ENCODE results near the gene UBE2O. TPM values are rescaled to one million over a fixed set of nuclear protein-coding genes. Genes with fewer than 3 reads are reported as not detected.

The UBE2O gene
- total and polyA plus RNA-seq, 11 donors = 16.0 to 36.1 (median 30.7) TPM

DNA sequence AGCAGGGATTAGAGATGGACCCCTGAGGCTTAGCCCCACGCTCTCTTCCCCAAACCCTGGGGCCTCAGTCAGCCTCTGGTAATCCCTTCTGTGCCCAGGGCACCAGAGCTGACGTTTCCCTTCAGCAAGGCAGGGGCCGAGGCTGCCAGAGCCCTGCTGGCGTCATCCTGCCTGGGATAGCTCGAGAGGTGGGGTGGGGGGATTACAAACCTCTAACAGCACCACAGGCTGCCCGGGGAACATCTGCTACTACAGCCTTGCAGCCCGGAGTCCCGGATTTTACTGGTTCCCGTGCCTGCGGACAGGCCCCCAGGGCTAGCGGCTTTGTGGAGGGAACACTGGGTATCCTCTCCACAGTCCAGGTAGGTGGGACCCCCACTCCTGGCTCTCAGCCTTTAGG, 14.4 kb upstream of the UBE2O start, which contains the start of gene AANAT:
AANAT (plus strand) TSS at position 238 of the 400 bp plus-strand sequence. CDS start 1,144 bp downstream, outside the sequence.
- H3K4me1 ChIP-seq = peaks cover 0 to 12% (median 2%) of the 10 kb centered on the region in 12 donors
- H3K27ac ChIP-seq = no peak within 1 kb of the TSS
- no peak within 1 kb of the TSS for H3K4me3 ChIP-seq
- peak in 1 of 5 donors; percentile 50 for DNase-seq
- 70 to 87% (median 81%) methylated on average over 9 to 11 of the region's 11 CpGs for WGBS, 4 donors
- ATAC-seq = no peak
- intact Hi-C loops (cut with DNase I) = loop anchor here in 3 of 10 donors (2.0 to 5.0 kb wide), 3 partner anchors 37 to 80 kb away; no protein-coding TSS in a partner anchor
- no peaks in the 10 kb centered on the region for H3K27me3 ChIP-seq
- peaks cover 0 to 28% (median 0%) of the 10 kb centered on the region in 9 donors for H3K36me3 ChIP-seq
- TF ChIP-seq POLR2A (IDR thresholded peaks at IDR 0.05) = no peak
- no peak for TF ChIP-seq CTCF (IDR thresholded peaks at IDR 0.05)
- H3K9me3 ChIP-seq = no peaks in the 10 kb centered on the region

DNA sequence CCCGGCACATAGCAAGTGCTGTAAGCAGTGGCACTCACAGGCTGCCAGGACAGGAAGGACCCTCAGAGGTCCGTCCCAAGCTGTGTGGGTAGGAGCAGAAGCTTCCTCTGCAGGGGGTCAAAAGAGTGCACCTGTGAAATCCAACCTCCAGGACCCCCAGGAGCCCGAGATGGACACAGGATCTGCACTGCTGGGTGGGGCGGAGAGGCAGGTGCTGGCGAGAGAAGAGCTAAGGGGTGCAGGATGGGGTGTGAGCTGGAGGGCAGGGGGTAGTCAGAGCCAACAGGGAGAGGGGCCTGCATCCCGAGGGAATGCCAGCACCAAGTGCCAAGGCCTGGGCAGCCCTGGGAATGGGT, 13.8 kb upstream of the UBE2O start:
- DNase-seq (peak in 1 of 5 donors; percentile 42), ATAC-seq (no peak)
- H3K27ac ChIP-seq = no peak overlapping the region
- peaks cover 0 to 22% (median 0%) of the 10 kb centered on the region in 9 donors for H3K36me3 ChIP-seq
- TF ChIP-seq CTCF (IDR thresholded peaks at IDR 0.05) (no peak), POLR2A (IDR thresholded peaks at IDR 0.05) (no peak)
- H3K4me1 ChIP-seq = peaks cover 0 to 12% (median 2%) of the 10 kb centered on the region in 12 donors
- H3K4me3 ChIP-seq = no peak overlapping the region
- no peaks in the 10 kb centered on the region for H3K27me3 ChIP-seq
- no peaks in the 10 kb centered on the region for H3K9me3 ChIP-seq
- intact Hi-C loops (cut with DNase I) = loop anchor here (1.0 to 5.0 kb wide), 4 partner anchors 38 to 81 kb away; no protein-coding TSS in a partner anchor
- 87 to 91% (median 89%) methylated on average over 5 to 6 of the region's 6 CpGs for WGBS, 4 donors

DNA sequence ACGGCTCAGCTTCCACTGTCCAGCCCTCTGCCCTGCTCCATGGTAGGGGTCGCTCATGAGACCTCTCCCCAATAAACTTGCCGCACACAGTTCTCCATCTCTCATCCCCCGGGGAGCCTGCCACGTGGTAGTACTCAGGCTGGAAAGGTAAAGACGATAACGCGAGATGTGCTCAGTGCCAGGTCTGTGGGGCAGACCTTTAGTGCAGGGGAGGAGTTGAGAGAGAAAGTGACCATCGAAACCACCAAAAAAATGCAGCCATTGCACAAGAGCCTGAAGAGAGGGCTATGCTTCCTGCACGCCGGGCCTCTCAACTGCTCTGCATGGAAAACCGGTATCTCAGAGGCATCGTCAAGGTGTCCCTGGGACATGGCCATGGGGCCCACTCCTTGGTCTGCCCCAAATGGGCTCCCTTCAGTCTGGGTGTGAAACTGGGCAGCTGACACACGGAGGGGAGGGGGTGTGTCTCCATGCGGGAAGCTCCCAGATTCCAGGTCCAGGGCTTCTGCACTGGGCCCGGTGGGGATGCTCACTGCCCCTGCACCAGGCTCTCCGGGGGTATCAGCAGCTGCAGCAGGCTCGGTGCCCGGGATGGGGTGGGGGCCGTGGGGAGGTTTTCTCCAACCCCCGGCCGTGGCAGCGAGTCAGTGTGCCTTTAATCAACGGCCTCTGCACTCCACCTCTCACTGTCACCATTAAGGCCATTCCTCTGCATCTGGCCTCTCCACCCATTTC, 9.8 kb upstream of the UBE2O start:
- no peaks in the 10 kb centered on the region for H3K36me3 ChIP-seq
- no peak overlapping the region for H3K27ac ChIP-seq
- intact Hi-C loops (cut with DNase I) = loop anchor here in 2 of 10 donors (5.0 kb wide), 2 partner anchors 85 to 160 kb away; no protein-coding TSS in a partner anchor
- H3K4me1 ChIP-seq = peaks cover 0 to 10% (median 2%) of the 10 kb centered on the region in 12 donors
- ATAC-seq (no peak), DNase-seq (peak in 1 of 5 donors; percentile 50)
- H3K9me3 ChIP-seq = no peaks in the 10 kb centered on the region
- TF ChIP-seq POLR2A (IDR thresholded peaks at IDR 0.05) = no peak
- H3K27me3 ChIP-seq = no peaks in the 10 kb centered on the region
- no peak overlapping the region for H3K4me3 ChIP-seq
- WGBS, 4 donors = 82 to 87% (median 84%) methylated on average over 17 to 24 of the region's 24 CpGs

- 84 to 90% (median 87%) methylated on average over 11 of the region's 11 CpGs for WGBS, 4 donors
- no peak for ATAC-seq
Measured at GRCh38 chr17:76461765-76462555, 9.0 kb upstream of the UBE2O start.

More at GRCh38 chr17:76461765-76462555, 9.0 kb upstream of the UBE2O start:
- peaks cover 0 to 10% (median 2%) of the 10 kb centered on the region in 12 donors for H3K4me1 ChIP-seq
- no peak overlapping the region for H3K27ac ChIP-seq
- no peaks in the 10 kb centered on the region for H3K27me3 ChIP-seq
- no peaks in the 10 kb centered on the region for H3K9me3 ChIP-seq
- intact Hi-C loops (cut with DNase I) = loop anchor here in 2 of 10 donors (5.0 kb wide), 2 partner anchors 85 to 160 kb away; no protein-coding TSS in a partner anchor
- H3K4me3 ChIP-seq = no peak overlapping the region
- H3K36me3 ChIP-seq = no peaks in the 10 kb centered on the region
- TF ChIP-seq CTCF (IDR thresholded peaks at IDR 0.05) (no peak), POLR2A (IDR thresholded peaks at IDR 0.05) (no peak)
- no peak for DNase-seq
